ENCODE results near the gene RMDN2. TPM values are rescaled to one million over a fixed set of nuclear protein-coding genes. Genes with fewer than 3 reads are reported as not detected.

RMDN2 gene
- total and polyA plus RNA-seq, 2 experiments from 2014 or later, result 3.4 to 3.6 TPM

DNA sequence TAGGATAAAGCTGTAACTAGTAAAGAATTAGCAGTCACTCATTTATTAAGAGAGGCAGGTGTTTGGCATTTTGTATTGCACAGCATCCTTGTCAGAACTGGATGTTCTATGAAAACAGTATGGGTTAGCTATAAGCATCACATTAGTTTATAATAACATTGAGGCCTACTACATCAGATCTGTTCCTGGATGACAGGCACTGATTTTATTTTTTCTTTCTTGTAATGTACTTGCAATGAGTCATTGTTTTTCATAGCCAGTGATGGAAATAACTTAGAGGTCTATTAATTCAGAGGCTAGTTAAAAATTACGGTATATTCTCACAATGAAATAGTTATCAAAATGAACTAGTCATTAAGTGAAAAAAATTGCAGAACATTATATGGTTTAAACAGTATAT is 13.0 kb upstream of the RMDN2 start (continued):
- TF ChIP-seq REST (IDR thresholded peaks at IDR 0.05; ENCODE audit: unreplicated experiment) (no peak), ZNF331 (CRISPR knock-in tag; IDR thresholded peaks at IDR 0.05; ENCODE audit: low read depth) (no peak), NANOG (IDR thresholded peaks at IDR 0.05; ENCODE audit: borderline replicate concordance) (no peak), ZNF114 (CRISPR knock-in tag; IDR thresholded peaks at IDR 0.05) (no peak), CTCF (conservative IDR thresholded peaks at IDR 0.05; ENCODE audit: low read depth in 2 of 2) (no peak), STAT1 (IDR thresholded peaks at IDR 0.05; ENCODE audit: unreplicated experiment) (no peak)
- TF ChIP-seq, protein P1, sequence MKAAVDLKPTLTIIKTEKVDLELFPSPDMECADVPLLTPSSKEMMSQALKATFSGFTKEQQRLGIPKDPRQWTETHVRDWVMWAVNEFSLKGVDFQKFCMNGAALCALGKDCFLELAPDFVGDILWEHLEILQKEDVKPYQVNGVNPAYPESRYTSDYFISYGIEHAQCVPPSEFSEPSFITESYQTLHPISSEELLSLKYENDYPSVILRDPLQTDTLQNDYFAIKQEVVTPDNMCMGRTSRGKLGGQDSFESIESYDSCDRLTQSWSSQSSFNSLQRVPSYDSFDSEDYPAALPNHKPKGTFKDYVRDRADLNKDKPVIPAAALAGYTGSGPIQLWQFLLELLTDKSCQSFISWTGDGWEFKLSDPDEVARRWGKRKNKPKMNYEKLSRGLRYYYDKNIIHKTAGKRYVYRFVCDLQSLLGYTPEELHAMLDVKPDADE (IDR thresholded peaks at IDR 0.05), result no peak

- H3F3A ChIP-seq (replicated peaks; ENCODE audit: low read depth), result no peaks in the 10 kb centered on the region
- H3K36me3 ChIP-seq (ENCODE audit: insufficient read depth), result no peaks in the 10 kb centered on the region
- no peaks in the 10 kb centered on the region for H3K9me3 Mint-ChIP-seq
- DNase-seq (ENCODE audit: low spot score), result no peak
- no peaks in the 10 kb centered on the region for H4K20me1 ChIP-seq (replicated peaks; ENCODE audit: insufficient read depth)
- no peak overlapping the region for H3K4me3 ChIP-seq
- H2AFZ ChIP-seq, result no peak overlapping the region
- H3K9me2 ChIP-seq (ENCODE audit: insufficient read depth), result peaks cover 3% of the 10 kb centered on the region; the same call in 1 of the 2 replicates
- H3K4me2 ChIP-seq, result no peak overlapping the region
- no peak overlapping the region for H3K27ac Mint-ChIP-seq
- no peaks in the 10 kb centered on the region for H3K4me1 ChIP-seq (ENCODE audit: insufficient read depth)
- no peak overlapping the region for H3K4me3 Mint-ChIP-seq
- no peaks in the 10 kb centered on the region for H3K27me3 ChIP-seq (ENCODE audit: insufficient read depth)
- H3K27ac ChIP-seq (ENCODE audit: low read depth), result no peak overlapping the region
- no peaks in the 10 kb centered on the region for H3K4me1 Mint-ChIP-seq
- no peaks in the 10 kb centered on the region for H3K36me3 Mint-ChIP-seq (ENCODE audit: low read depth)
- H3K79me2 ChIP-seq (replicated peaks; ENCODE audit: insufficient read depth), result no peaks in the 10 kb centered on the region
- ATAC-seq, result no peak
- H3K27me3 Mint-ChIP-seq (ENCODE audit: insufficient read depth, low read depth, poor library complexity), result no peaks in the 10 kb centered on the region
- TF ChIP-seq EZH2 (IDR thresholded peaks at IDR 0.05; ENCODE audit: low read depth, unreplicated experiment), result no peak
- TF ChIP-seq, protein P1 (IDR thresholded peaks at IDR 0.05), result no peak
- TF ChIP-seq EZH2phosphoT487 (IDR thresholded peaks at IDR 0.05; ENCODE audit: unreplicated experiment), result no peak
- TF ChIP-seq REST (IDR thresholded peaks at IDR 0.05; ENCODE audit: unreplicated experiment), result no peak
- no peak for TF ChIP-seq NANOG (IDR thresholded peaks at IDR 0.05; ENCODE audit: borderline replicate concordance)
- no peak for TF ChIP-seq STAT1 (IDR thresholded peaks at IDR 0.05; ENCODE audit: unreplicated experiment)
- no peak for TF ChIP-seq CTCF (conservative IDR thresholded peaks at IDR 0.05; ENCODE audit: low read depth in 2 of 2)
- no peak for TF ChIP-seq JUNB (IDR thresholded peaks at IDR 0.05; ENCODE audit: unreplicated experiment)
- TF ChIP-seq ZNF331 (CRISPR knock-in tag; IDR thresholded peaks at IDR 0.05; ENCODE audit: low read depth), result no peak
- TF ChIP-seq POLR2AphosphoS5 (IDR thresholded peaks at IDR 0.05; ENCODE audit: low read depth), result no peak
- no peak for TF ChIP-seq ZNF114 (CRISPR knock-in tag; IDR thresholded peaks at IDR 0.05)
- TF ChIP-seq CREB1 (CRISPR knock-in tag; IDR thresholded peaks at IDR 0.05; ENCODE audit: low read depth), result no peak
Observed at GRCh38 chr2:37912616-37913015, 12.5 kb upstream of the RMDN2 start.

Measured in GM23338 (cell line).